ENCODE measurements around the gene PM20D2. TPM values are rescaled to one million over a fixed set of nuclear protein-coding genes. Genes with fewer than 3 reads are reported as not detected.

The PM20D2 gene
- total and polyA plus RNA-seq, 4 donors, result 3.1 to 21.5 (median 6.6) TPM

- TF ChIP-seq CTCF (IDR thresholded peaks at IDR 0.05; ENCODE audit: control extremely low read depth, extremely low read depth), result no peak
- Histone ChIP-seq H3K9ac (ENCODE audit: insufficient read depth in 1 of 2, low read length in 2 of 2) (no peak overlapping the region), H3K4me1 (ENCODE audit: control insufficient read depth in 5 of 5, insufficient read depth in 5 of 5, low read length in 5 of 5) (peaks cover 0 to 5% (median 0%) of the 10 kb centered on the region in 5 donors), H3K4me3 (no peak overlapping the region), H3K27me3 (ENCODE audit: control insufficient read depth in 3 of 3, insufficient read depth in 3 of 3, low read length in 2 of 3) (no peaks in the 10 kb centered on the region), H3K9me3 (ENCODE audit: control insufficient read depth in 4 of 4, insufficient read depth in 3 of 4, low read length in 3 of 4) (no peaks in the 10 kb centered on the region), H3K36me3 (ENCODE audit: control insufficient read depth in 4 of 4, insufficient read depth in 4 of 4, low read length in 4 of 4) (peaks cover 7 to 13% (median 13%) of the 10 kb centered on the region in 4 donors), H3K27ac (ENCODE audit: low read depth in 1 of 2, low read length in 1 of 2) (peak overlapping the region in 1 of 2 donors; percentile 84)
- no peak for DNase-seq
- no peak for ATAC-seq (ENCODE audit: insufficient read depth, low FRiP score)
- WGBS, 2 donors, result 72 to 90% methylated on average over 4 of the region's 4 CpGs
Measured at GRCh38 chr6:89162047-89162371, 16.2 kb downstream of the PM20D2 start.

- no peak overlapping the region for H3K4me3 ChIP-seq
- DNase-seq (peak in 2 of 3 donors; percentile 33 to 55), ATAC-seq (ENCODE audit: insufficient read depth, low FRiP score) (no peak)
- 69 to 83% methylated on average over 6 of the region's 6 CpGs for WGBS, 2 donors
- no peaks in the 10 kb centered on the region for H3K27me3 ChIP-seq (ENCODE audit: control insufficient read depth in 3 of 3, insufficient read depth in 3 of 3, low read length in 2 of 3)
- no peak for TF ChIP-seq CTCF (IDR thresholded peaks at IDR 0.05; ENCODE audit: control extremely low read depth, extremely low read depth)
- no peaks in the 10 kb centered on the region for H3K36me3 ChIP-seq (ENCODE audit: control insufficient read depth in 4 of 4, insufficient read depth in 4 of 4, low read length in 4 of 4)
- H3K27ac ChIP-seq (ENCODE audit: low read depth in 1 of 2, low read length in 1 of 2), result no peak overlapping the region
- no peak overlapping the region for H3K9ac ChIP-seq (ENCODE audit: insufficient read depth in 1 of 2, low read length in 2 of 2)
- H3K9me3 ChIP-seq (ENCODE audit: control insufficient read depth in 4 of 4, insufficient read depth in 3 of 4, low read length in 3 of 4), result no peaks in the 10 kb centered on the region
- no peaks in the 10 kb centered on the region for H3K4me1 ChIP-seq (ENCODE audit: control insufficient read depth in 5 of 5, insufficient read depth in 5 of 5, low read length in 5 of 5)
Measured at GRCh38 chr6:89172131-89172530, 26.3 kb downstream of the PM20D2 start.

- H3K4me3 ChIP-seq, result no peak overlapping the region
- H3K4me1 ChIP-seq (ENCODE audit: control insufficient read depth in 5 of 5, insufficient read depth in 5 of 5, low read length in 5 of 5), result no peaks in the 10 kb centered on the region
- H3K9me3 ChIP-seq (ENCODE audit: control insufficient read depth in 4 of 4, insufficient read depth in 3 of 4, low read length in 3 of 4), result no peaks in the 10 kb centered on the region
- 86 to 89% methylated on average over 4 of the region's 4 CpGs for WGBS, 2 donors
- TF ChIP-seq CTCF (IDR thresholded peaks at IDR 0.05; ENCODE audit: control extremely low read depth, extremely low read depth), result no peak
- no peak overlapping the region for H3K9ac ChIP-seq (ENCODE audit: insufficient read depth in 1 of 2, low read length in 2 of 2)
- no peak for DNase-seq
- H3K36me3 ChIP-seq (ENCODE audit: control insufficient read depth in 4 of 4, insufficient read depth in 4 of 4, low read length in 4 of 4), result no peaks in the 10 kb centered on the region
- ATAC-seq (ENCODE audit: insufficient read depth, low FRiP score), result no peak
- H3K27me3 ChIP-seq (ENCODE audit: control insufficient read depth in 3 of 3, insufficient read depth in 3 of 3, low read length in 2 of 3), result no peaks in the 10 kb centered on the region
- H3K27ac ChIP-seq (ENCODE audit: low read depth in 1 of 2, low read length in 1 of 2), result no peak overlapping the region
Measured at GRCh38 chr6:89173634-89174033, 27.8 kb downstream of the PM20D2 start.

GRCh38 chr6:89180112-89180511, 34.3 kb downstream of the PM20D2 start:
- Histone ChIP-seq H3K4me1 (ENCODE audit: control insufficient read depth in 5 of 5, insufficient read depth in 5 of 5, low read length in 5 of 5) (no peaks in the 10 kb centered on the region), H3K9me3 (ENCODE audit: control insufficient read depth in 4 of 4, insufficient read depth in 3 of 4, low read length in 3 of 4) (no peaks in the 10 kb centered on the region), H3K9ac (ENCODE audit: insufficient read depth in 1 of 2, low read length in 2 of 2) (no peak overlapping the region), H3K27ac (ENCODE audit: low read depth in 1 of 2, low read length in 1 of 2) (no peak overlapping the region), H3K27me3 (ENCODE audit: control insufficient read depth in 3 of 3, insufficient read depth in 3 of 3, low read length in 2 of 3) (no peaks in the 10 kb centered on the region), H3K36me3 (ENCODE audit: control insufficient read depth in 4 of 4, insufficient read depth in 4 of 4, low read length in 4 of 4) (no peaks in the 10 kb centered on the region), H3K4me3 (no peak overlapping the region)
- ATAC-seq (ENCODE audit: insufficient read depth, low FRiP score), result no peak
- TF ChIP-seq CTCF (IDR thresholded peaks at IDR 0.05; ENCODE audit: control extremely low read depth, extremely low read depth), result no peak
- WGBS, 2 donors, result 95 to 97% methylated on average over 13 of the region's 13 CpGs
- no peak for DNase-seq

All from lung (tissue), 12 donors.